Measurements from ENCODE around the gene IL13RA2. TPM values are rescaled to one million over a fixed set of nuclear protein-coding genes. Genes with fewer than 3 reads are reported as not detected.

The IL13RA2 gene
- polyA plus RNA-seq (ENCODE audit: insufficient read length in 4 of 4): 1 to 10 TPM in 3 of 4 donors, under 1 TPM in 1; 0.83 to 2.6 (median 1.7) TPM

GRCh38 chrX:115017455-115017854 lies at the start of gene IL13RA2:
Gene IL13RA2, minus strand, starts transcription at chrX:115017616. Its CDS starts 347 bp downstream, at chrX:115017269.
- DNase-seq (ENCODE audit: low read depth in 4 of 4, low spot score in 3 of 4): no peak

GRCh38 chrX:115065304-115065703 lies 47.9 kb upstream of the IL13RA2 start:
- DNase-seq (ENCODE audit: low read depth in 4 of 4, low spot score in 3 of 4): no peak

GRCh38 chrX:115060013-115060412 lies 42.6 kb upstream of the IL13RA2 start:
- DNase-seq (ENCODE audit: low read depth in 4 of 4, low spot score in 3 of 4): no peak

- peak in 1 of 4 donors; percentile 28 for DNase-seq (ENCODE audit: low read depth in 4 of 4, low spot score in 3 of 4)
Measured at GRCh38 chrX:115058276-115058675, 40.9 kb upstream of the IL13RA2 start.

DNA sequence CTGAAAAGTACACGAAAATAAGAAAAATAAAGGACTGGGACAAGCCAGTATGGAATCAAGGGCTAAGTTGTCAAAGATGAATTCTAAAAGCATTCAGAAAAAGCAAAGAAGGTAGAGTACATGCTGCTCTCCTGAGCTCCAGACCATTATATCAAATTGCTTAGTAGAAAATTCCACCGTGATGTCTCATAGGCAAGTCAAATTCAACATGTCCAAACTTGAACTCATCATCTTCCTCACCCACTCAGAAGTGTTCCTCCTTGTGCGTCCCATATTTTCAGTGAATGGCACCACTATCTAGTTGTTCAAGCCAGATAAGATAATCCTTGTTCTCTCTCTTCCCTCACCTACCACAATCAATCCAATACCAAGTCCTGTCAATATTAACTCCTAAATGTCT lies 37.5 kb upstream of the IL13RA2 start:
- no peak for DNase-seq (ENCODE audit: low read depth in 4 of 4, low spot score in 3 of 4)

DNA sequence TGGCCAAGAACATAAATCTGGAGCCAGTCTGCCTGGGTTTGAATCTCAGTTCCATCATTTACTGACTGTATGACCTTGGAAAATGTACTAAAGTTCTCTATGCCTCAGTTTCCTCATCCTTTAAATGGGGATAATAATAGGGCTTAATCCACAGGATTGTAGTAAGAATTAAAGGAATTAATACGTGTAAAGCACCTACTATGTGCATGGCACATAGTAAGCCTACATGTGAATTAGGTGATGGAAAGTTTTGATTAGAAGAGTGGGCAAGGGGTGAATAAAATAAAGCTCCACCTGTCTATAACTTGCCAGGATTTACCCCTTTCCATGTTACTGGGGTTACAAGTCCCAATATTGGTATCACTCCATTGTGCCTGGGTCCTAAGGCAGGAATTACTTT lies 35.8 kb upstream of the IL13RA2 start:
- no peak for DNase-seq (ENCODE audit: low read depth in 4 of 4, low spot score in 3 of 4)

- no peak for DNase-seq (ENCODE audit: low read depth in 4 of 4, low spot score in 3 of 4)
Measured at GRCh38 chrX:115047715-115048114, 30.3 kb upstream of the IL13RA2 start.

- no peak for DNase-seq (ENCODE audit: low read depth in 4 of 4, low spot score in 3 of 4)
Measured at GRCh38 chrX:115047181-115047580, 29.8 kb upstream of the IL13RA2 start.

- no peak for DNase-seq (ENCODE audit: low read depth in 4 of 4, low spot score in 3 of 4)
Measured at GRCh38 chrX:115040417-115040816, 23.0 kb upstream of the IL13RA2 start.

DNA sequence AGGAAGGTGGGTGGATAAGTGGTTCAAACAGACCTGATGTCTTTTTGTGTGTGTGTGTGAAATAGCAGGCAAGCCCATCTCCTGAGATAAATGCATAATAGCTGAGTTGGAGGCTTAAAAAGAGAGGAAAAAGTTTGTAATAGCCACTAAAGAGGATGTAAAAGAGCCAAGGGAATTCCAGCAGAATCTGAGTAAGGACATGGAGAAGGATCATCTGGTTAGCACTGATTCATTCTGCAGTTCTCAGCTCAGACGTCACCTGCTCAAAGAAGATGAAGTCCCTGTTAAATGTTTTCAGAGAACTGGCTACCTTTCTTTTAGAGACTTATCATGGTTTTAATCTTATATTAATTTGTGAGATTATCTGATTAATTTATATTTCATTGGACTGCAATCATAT lies 21.0 kb upstream of the IL13RA2 start:
- no peak for DNase-seq (ENCODE audit: low read depth in 4 of 4, low spot score in 3 of 4)

- no peak for DNase-seq (ENCODE audit: low read depth in 4 of 4, low spot score in 3 of 4)
Measured at GRCh38 chrX:115036029-115036428, 18.6 kb upstream of the IL13RA2 start.

GRCh38 chrX:115031989-115032388 lies 14.6 kb upstream of the IL13RA2 start:
- DNase-seq (ENCODE audit: low read depth in 4 of 4, low spot score in 3 of 4): no peak

- peak in 2 of 4 donors; percentile 5 to 10 for DNase-seq (ENCODE audit: low read depth in 4 of 4, low spot score in 3 of 4)
Measured at GRCh38 chrX:115030625-115031024, 13.2 kb upstream of the IL13RA2 start.

DNA sequence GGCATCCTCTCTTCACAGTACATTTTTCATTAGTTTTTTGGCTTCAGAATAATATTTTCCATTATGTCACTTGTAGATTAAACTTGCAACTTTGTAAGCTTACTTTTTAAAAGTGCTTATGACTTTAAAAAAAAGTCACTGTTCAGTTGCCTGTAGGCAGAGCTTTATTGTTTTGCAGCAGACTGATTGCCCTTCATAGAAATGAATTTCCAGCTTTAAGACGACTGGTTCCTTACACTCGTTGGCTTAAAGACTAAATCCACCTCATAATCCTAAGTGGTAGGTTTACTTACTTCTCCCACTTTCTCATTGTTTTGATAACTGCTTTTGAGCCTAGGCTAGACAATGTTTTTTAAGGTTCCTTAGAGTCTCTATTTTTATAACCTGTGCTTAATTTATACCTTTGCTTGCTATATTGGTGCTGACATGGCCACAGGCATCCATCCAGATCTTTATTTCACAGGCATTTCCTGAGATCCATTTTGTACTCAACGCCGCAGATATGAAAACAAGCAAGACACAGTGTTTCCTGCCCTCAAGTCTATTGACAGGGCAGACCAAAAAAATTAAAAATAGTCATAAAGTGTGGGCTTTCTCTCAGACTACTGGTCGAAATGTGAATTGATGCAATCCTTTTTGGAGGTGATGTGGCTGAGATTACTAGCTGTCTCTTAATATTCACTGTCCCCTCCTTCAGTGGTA lies 12.6 kb upstream of the IL13RA2 start:
- DNase-seq (ENCODE audit: low read depth in 4 of 4, low spot score in 3 of 4): peak in 1 of 4 donors; percentile 13

DNA sequence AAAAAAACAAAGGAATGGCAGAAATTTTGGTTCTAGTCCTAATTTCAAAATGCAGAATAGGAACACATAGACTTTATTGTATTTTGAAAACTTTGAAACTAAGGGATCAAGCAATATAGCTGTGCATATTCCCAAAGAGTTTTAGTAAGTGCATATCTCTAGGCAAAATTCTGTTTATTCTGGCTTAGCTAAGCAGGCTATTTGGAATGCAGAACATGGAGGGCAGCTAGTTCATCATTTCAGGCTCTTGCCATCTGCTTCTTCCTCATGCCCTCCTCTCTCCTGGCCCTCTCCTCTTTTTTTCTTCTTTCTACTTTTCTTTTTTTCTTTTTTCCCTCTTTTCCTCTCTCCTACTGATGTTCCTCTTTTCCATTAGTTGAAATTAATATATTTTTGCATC lies 12.0 kb upstream of the IL13RA2 start:
- DNase-seq (ENCODE audit: low read depth in 4 of 4, low spot score in 3 of 4): no peak

- no peak for DNase-seq (ENCODE audit: low read depth in 4 of 4, low spot score in 3 of 4)
Measured at GRCh38 chrX:115023811-115024210, 6.4 kb upstream of the IL13RA2 start.

DNA sequence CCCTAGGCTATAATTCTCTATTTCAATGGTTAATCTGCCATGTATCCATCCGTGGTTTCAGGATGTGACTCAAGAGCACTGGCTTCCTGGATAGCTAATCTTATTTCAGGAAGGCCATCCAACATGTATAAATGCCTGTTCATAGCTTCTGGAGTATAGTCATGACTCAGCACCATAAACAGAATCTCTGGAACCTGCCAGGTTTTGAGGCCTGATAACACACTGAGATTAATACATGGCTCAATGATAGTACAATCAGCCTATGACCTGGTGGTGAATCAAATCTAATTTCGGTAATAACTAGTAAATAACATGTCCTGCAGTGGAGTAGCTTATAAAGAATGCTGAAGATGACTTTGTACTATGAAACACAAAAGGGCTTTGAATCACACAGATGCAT lies 5.7 kb upstream of the IL13RA2 start:
- DNase-seq (ENCODE audit: low read depth in 4 of 4, low spot score in 3 of 4): no peak

DNA sequence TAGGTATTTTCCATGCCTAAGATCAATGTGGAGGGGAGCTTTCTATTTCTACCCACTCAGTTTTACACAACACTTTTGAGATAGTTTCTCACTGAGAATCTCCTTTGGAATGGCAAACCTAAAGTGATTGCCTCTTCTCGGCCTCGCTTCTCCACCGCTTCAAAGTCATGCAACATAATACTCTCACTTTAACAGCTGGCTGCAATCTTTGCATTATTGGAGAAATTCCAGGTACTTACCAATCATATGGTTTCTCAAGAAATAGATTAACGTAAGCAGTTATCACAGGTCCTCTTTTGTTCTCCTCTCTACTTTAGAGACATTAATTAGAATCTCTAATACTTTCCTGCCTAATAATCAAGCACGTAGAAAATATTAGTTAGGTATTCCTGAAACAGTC lies 3.7 kb upstream of the IL13RA2 start:
- DNase-seq (ENCODE audit: low read depth in 4 of 4, low spot score in 3 of 4): no peak

DNA sequence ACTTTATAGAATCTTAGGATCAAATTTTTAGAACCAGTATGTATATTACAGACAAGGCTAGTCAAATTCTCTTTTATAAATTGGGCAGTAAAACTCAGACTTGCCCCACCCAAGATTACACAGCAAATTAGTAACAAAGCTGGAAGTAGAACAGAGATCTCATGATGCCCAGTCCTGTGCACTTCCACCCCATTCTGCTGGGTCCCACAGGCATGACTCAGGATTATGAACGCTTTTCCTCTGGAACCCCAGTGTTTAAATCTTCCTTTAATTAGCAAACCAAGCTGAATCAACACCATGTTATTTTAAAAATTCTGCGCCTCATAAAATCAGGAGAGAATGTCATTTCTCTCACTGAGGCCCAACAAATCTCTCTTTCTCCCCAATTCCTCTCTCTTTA lies 1.5 kb upstream of the IL13RA2 start:
- no peak for DNase-seq (ENCODE audit: low read depth in 4 of 4, low spot score in 3 of 4)

DNA sequence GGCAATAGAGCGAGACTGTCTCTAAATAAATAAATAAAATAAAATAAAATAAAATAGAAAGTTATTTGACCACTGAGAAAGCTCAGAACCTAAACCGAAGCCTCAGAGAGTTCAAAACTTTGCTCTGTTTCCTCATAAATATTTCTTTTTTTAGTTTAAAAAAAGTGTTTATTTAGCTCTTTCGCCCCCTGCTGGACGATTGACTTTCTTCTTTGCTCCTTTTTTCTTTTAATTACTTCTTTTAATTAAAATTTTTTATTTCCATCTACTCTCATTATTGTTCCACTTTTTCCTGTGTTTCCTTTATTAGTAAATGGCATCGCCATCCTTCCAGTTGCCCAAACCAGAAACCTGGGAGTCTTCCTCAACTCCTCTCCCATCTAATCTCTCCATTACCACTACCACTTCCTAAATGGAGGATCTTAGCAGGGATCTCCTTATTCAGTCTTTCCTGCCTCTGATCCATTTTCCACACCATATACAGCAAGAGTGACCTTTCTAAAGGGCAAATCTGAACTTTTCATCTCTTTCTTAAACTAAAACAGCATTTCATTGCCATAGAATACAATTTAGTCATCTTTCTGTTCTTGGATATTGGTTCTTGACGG lies 728 bp upstream of the IL13RA2 start:
- no peak for DNase-seq (ENCODE audit: low read depth in 4 of 4, low spot score in 3 of 4)

GRCh38 chrX:115013705-115014104 lies 3.7 kb downstream of the IL13RA2 start:
- DNase-seq (ENCODE audit: low read depth in 4 of 4, low spot score in 3 of 4): no peak

DNA sequence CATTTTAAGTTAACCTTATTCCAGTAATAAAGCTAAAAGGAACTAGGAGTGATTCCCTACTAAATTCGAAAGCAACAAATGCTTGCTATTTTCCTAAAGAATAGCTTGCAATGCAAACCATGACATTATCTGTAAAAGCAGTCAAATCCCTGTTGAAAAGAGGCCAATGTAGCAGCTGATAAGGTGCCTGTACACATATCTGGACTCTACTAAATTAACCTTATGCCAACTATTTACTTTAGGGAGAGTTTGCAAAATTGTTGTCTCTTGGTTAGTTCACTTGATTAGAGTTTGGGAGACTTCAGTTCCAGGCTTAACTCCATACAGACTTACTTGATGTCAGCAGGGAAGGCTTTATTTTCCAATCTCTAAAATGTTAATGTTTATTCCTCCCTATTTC lies 6.0 kb downstream of the IL13RA2 start:
- no peak for DNase-seq (ENCODE audit: low read depth in 4 of 4, low spot score in 3 of 4)
